ENCODE data around the gene SHCBP1.

GRCh38 chr16:46606231-46606630 lies 14.9 kb downstream of the SHCBP1 start:
- TF ChIP-seq CTCF (IDR thresholded peaks at IDR 0.05) (no peak), POLR2A (IDR thresholded peaks at IDR 0.05) (no peak)

Data from uterus (tissue), 2 donors.